Endodermal cell (in vitro differentiated cells): ENCODE results near the gene ZNF420. TPM values are rescaled to one million over a fixed set of nuclear protein-coding genes. Genes with fewer than 3 reads are reported as not detected.
"Not testable (repeated sequence)": the region's sequence is repeated elsewhere in the genome, so short reads cannot be mapped to it uniquely, and the experiment has no call there.

Source experiments
- DNase-seq: peaks from one replicate; pipeline ENCODE4 v3.0.0-alpha.2; 2017
- H3K27ac ChIP-seq: 2 replicates; pipeline ENCODE4 v1.5.1; 2013; ENCODE audit warnings: mild to moderate bottlenecking, low read depth, low read length, moderate library complexity
- H3K27me3 ChIP-seq: 2 replicates; pipeline ENCODE4 v1.6.1; 2013; ENCODE audit warnings: mild to moderate bottlenecking, low read length, moderate library complexity; ENCODE audit not compliant: insufficient read depth, control insufficient read depth, poor library complexity, severe bottlenecking
- H3K36me3 ChIP-seq: 2 replicates; pipeline ENCODE4 v1.7.0; 2013; ENCODE audit warnings: mild to moderate bottlenecking, low read length, moderate library complexity; ENCODE audit not compliant: control insufficient read depth, insufficient read depth
- H3K4me1 ChIP-seq: one replicate; pipeline ENCODE4 v1.7.0; 2013; ENCODE audit warnings: low read length; ENCODE audit not compliant: control insufficient read depth, insufficient read depth
- H3K4me3 ChIP-seq: 2 replicates; pipeline ENCODE4 v1.5.1; 2013; ENCODE audit warnings: mild to moderate bottlenecking, low read length, moderate library complexity
- H3K9ac ChIP-seq: 2 replicates; pipeline ENCODE4 v1.6.1; 2013; ENCODE audit warnings: mild to moderate bottlenecking, low read length, moderate library complexity; ENCODE audit not compliant: poor library complexity, severe bottlenecking; ENCODE audit errors: extremely low read depth
- H3K9me3 ChIP-seq: 2 replicates; pipeline ENCODE4 v1.6.1; 2013; ENCODE audit warnings: mild to moderate bottlenecking, low read length, moderate library complexity; ENCODE audit not compliant: control insufficient read depth
- H3K27ac Mint-ChIP-seq: 2 replicates; pipeline ENCODE4 v1.8.0; 2020; ENCODE audit warnings: mixed read lengths
- H3K27me3 Mint-ChIP-seq: 2 replicates; pipeline ENCODE4 v1.8.0; 2021; ENCODE audit warnings: mild to moderate bottlenecking, mixed read lengths; ENCODE audit not compliant: insufficient read depth
- H3K36me3 Mint-ChIP-seq: 2 replicates; pipeline ENCODE4 v1.8.0; 2020; ENCODE audit warnings: low read depth, mixed read lengths
- H3K4me1 Mint-ChIP-seq: 2 replicates; pipeline ENCODE4 v1.8.0; 2020; ENCODE audit warnings: mixed read lengths
- H3K4me3 Mint-ChIP-seq: 2 replicates; pipeline ENCODE4 v1.8.0; 2020; ENCODE audit warnings: mild to moderate bottlenecking, moderate library complexity, mixed read lengths
- H3K9me3 Mint-ChIP-seq: 2 replicates; pipeline ENCODE4 v1.8.0; 2020; ENCODE audit warnings: mild to moderate bottlenecking, mixed read lengths
- WGBS, 2 experiments: methylation state at CpG; one replicate each; pipeline versions ENCODE4 v1.1.5 to v1.1.7; 2013; ENCODE audit warnings: missing lambda C conversion rate in 2 of 2, mixed read lengths in 1 of 2; ENCODE audit not compliant: insufficient coverage in 1 of 2, insufficient read length in 1 of 2; 5-methylcytosine and 5-hydroxymethylcytosine counted together
- total RNA-seq, 2 donors: library from RNA; stranded (reverse); fragmentation: NEBNext Ultra II Directional in 1 of 2; extraction: Animal tissue kit (Norgen Biotek cat#: 25700) in 1 of 2; gene quantifications; 2 replicates in 1 of 2; 3 replicates in 1 of 2; pipeline ENCODE4 v1.2.1, GENCODE V29; 2021
- TF ChIP-seq, protein P1 (sequence below): fragments of 200-600 bp; sonication (generic); conservative IDR thresholded peaks from 2 replicates; pipeline ENCODE4 v1.5.0; 2021; ENCODE audit warnings: antibody characterized with exemption, mild to moderate bottlenecking

Gene ZNF420
- total RNA-seq, 2 donors from 2014 or later, result 11.2 to 12.3 TPM

DNA sequence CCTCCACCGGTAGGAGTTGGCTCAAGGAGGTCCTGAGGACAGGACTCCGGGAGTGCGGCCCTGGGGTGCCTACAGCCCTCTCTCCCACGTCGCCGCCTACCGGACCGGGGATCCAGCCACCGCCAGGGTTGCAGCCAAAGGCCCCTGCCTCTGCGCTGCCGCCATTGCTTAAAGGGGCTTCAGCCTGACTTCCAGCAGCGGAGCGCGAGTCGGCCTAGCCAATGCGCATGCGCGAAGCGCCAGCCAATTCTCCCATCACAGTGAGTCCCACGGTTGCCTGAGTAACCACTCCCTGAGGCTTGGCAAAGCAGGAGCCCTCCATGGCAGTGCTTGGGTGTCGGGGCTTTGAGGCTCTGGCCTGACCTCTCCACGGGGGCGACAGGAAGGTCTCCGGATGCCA, 21.5 kb upstream of the ZNF420 start:
- Mint-ChIP-seq H3K9me3 (peaks cover 94% of the 10 kb centered on the region), H3K4me3 (no peak overlapping the region), H3K36me3 (no peaks in the 10 kb centered on the region), H3K27me3 (no peaks in the 10 kb centered on the region), H3K27ac (no peak overlapping the region), H3K4me1 (no peaks in the 10 kb centered on the region)
- peaks cover 30% of the 10 kb centered on the region for H3K9me3 ChIP-seq
- no peak for DNase-seq
- no peak overlapping the region for H3K27ac ChIP-seq
- H3K4me3 ChIP-seq, result no peak overlapping the region
- 92 to 94% methylated on average over 22 to 24 of the region's 24 CpGs for WGBS, 2 experiments
- H3K36me3 ChIP-seq, result no peaks in the 10 kb centered on the region
- TF ChIP-seq, protein P1, sequence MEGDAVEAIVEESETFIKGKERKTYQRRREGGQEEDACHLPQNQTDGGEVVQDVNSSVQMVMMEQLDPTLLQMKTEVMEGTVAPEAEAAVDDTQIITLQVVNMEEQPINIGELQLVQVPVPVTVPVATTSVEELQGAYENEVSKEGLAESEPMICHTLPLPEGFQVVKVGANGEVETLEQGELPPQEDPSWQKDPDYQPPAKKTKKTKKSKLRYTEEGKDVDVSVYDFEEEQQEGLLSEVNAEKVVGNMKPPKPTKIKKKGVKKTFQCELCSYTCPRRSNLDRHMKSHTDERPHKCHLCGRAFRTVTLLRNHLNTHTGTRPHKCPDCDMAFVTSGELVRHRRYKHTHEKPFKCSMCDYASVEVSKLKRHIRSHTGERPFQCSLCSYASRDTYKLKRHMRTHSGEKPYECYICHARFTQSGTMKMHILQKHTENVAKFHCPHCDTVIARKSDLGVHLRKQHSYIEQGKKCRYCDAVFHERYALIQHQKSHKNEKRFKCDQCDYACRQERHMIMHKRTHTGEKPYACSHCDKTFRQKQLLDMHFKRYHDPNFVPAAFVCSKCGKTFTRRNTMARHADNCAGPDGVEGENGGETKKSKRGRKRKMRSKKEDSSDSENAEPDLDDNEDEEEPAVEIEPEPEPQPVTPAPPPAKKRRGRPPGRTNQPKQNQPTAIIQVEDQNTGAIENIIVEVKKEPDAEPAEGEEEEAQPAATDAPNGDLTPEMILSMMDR, result no peak
- H3K4me1 ChIP-seq, result no peaks in the 10 kb centered on the region
- H3K9ac ChIP-seq, result no peak overlapping the region
- H3K27me3 ChIP-seq, result no peaks in the 10 kb centered on the region

GRCh38 chr19:37059142-37059541, 19.1 kb upstream of the ZNF420 start:
- no peaks in the 10 kb centered on the region for H3K27me3 ChIP-seq
- no peak overlapping the region for H3K4me3 ChIP-seq
- no peaks in the 10 kb centered on the region for H3K4me1 Mint-ChIP-seq
- DNase-seq, result no peak
- peaks cover 40% of the 10 kb centered on the region for H3K9me3 ChIP-seq
- H3K9ac ChIP-seq, result no peak overlapping the region
- H3K36me3 ChIP-seq, result no peaks in the 10 kb centered on the region
- H3K4me3 Mint-ChIP-seq, result no peak overlapping the region
- TF ChIP-seq, protein P1, result no peak
- H3K36me3 Mint-ChIP-seq, result no peaks in the 10 kb centered on the region
- H3K4me1 ChIP-seq, result no peaks in the 10 kb centered on the region
- H3K9me3 Mint-ChIP-seq, result peaks cover 96% of the 10 kb centered on the region
- 94% methylated on average over 24 to 39 of the region's 39 CpGs for WGBS, 2 experiments
- H3K27me3 Mint-ChIP-seq, result no peaks in the 10 kb centered on the region
- no peak overlapping the region for H3K27ac ChIP-seq
- no peak overlapping the region for H3K27ac Mint-ChIP-seq

- H3K9me3 ChIP-seq, result peaks cover 60% of the 10 kb centered on the region
- 87 to 97% methylated on average over 4 of the region's 4 CpGs for WGBS, 2 experiments
- not testable (repeated sequence) for H3K4me3 Mint-ChIP-seq, H3K27ac ChIP-seq, H3K9ac ChIP-seq, H3K27me3 Mint-ChIP-seq, DNase-seq, H3K27ac Mint-ChIP-seq, H3K36me3 ChIP-seq, H3K4me1 ChIP-seq, H3K4me1 Mint-ChIP-seq, H3K36me3 Mint-ChIP-seq, H3K27me3 ChIP-seq, H3K4me3 ChIP-seq
- H3K9me3 Mint-ChIP-seq, result peaks cover 82% of the 10 kb centered on the region
These were observed 13.3 kb upstream of the ZNF420 start for GRCh38 chr19:37064886-37065285.

GRCh38 chr19:37074111-37074510, 4.1 kb upstream of the ZNF420 start:
- H3K36me3 ChIP-seq, result no peaks in the 10 kb centered on the region
- Mint-ChIP-seq H3K9me3 (peaks cover 30% of the 10 kb centered on the region), H3K36me3 (no peaks in the 10 kb centered on the region), H3K4me1 (peaks cover 5% of the 10 kb centered on the region), H3K4me3 (no peak overlapping the region), H3K27ac (no peak overlapping the region), H3K27me3 (no peaks in the 10 kb centered on the region)
- TF ChIP-seq, protein P1, result no peak
- H3K4me3 ChIP-seq, result no peak overlapping the region
- H3K9me3 ChIP-seq, result peaks cover 27% of the 10 kb centered on the region
- H3K27ac ChIP-seq, result no peak overlapping the region
- no peak overlapping the region for H3K9ac ChIP-seq
- no peaks in the 10 kb centered on the region for H3K4me1 ChIP-seq
- no peak for DNase-seq
- H3K27me3 ChIP-seq, result no peaks in the 10 kb centered on the region
